ENCODE data around the gene NAALADL2.
"Not testable (repeated sequence)": the region's sequence is repeated elsewhere in the genome, so short reads cannot be mapped to it uniquely, and the experiment has no call there.

The NAALADL2 gene

GRCh38 chr3:175526609-175527280 lies 667.6 kb downstream of the NAALADL2 start:
- DNase-seq = no peak

- not testable (repeated sequence) for DNase-seq
Observed at GRCh38 chr3:175528693-175529092, 669.6 kb downstream of the NAALADL2 start.

- DNase-seq = no peak
Observed at GRCh38 chr3:175535351-175535750, 676.2 kb downstream of the NAALADL2 start.

- DNase-seq = no peak
Observed at GRCh38 chr3:175546115-175546514, 687.0 kb downstream of the NAALADL2 start.

- no peak for DNase-seq
Observed at GRCh38 chr3:175552929-175553328, 693.8 kb downstream of the NAALADL2 start.

- DNase-seq = no peak
Observed at GRCh38 chr3:175554801-175555200, 695.7 kb downstream of the NAALADL2 start.

- DNase-seq = no peak
Observed at GRCh38 chr3:175558261-175558660, 699.1 kb downstream of the NAALADL2 start.

GRCh38 chr3:175564363-175564762 lies 705.2 kb downstream of the NAALADL2 start:
- DNase-seq = no peak

- no peak for DNase-seq
Observed at GRCh38 chr3:175571096-175571495, 712.0 kb downstream of the NAALADL2 start.

- DNase-seq = no peak
Observed at GRCh38 chr3:175573226-175573625, 714.1 kb downstream of the NAALADL2 start.

GRCh38 chr3:175580318-175580717 lies 721.2 kb downstream of the NAALADL2 start:
- DNase-seq = no peak

- no peak for DNase-seq
Observed at GRCh38 chr3:175585898-175586297, 726.8 kb downstream of the NAALADL2 start.

GRCh38 chr3:175590745-175591144 lies 731.6 kb downstream of the NAALADL2 start:
- no peak for DNase-seq

GRCh38 chr3:175591375-175591774 lies 732.2 kb downstream of the NAALADL2 start:
- no peak for DNase-seq

GRCh38 chr3:175593331-175593730 lies 734.2 kb downstream of the NAALADL2 start:
- no peak for DNase-seq

GRCh38 chr3:175598740-175599139 lies 739.6 kb downstream of the NAALADL2 start:
- DNase-seq = no peak

GRCh38 chr3:175601521-175601920 lies 742.4 kb downstream of the NAALADL2 start:
- DNase-seq = no peak

GRCh38 chr3:175605851-175606250 lies 746.7 kb downstream of the NAALADL2 start:
- DNase-seq = no peak

GRCh38 chr3:175606650-175607318 lies 747.6 kb downstream of the NAALADL2 start:
- DNase-seq = no peak

- DNase-seq = no peak
Observed at GRCh38 chr3:175608356-175608755, 749.2 kb downstream of the NAALADL2 start.

- DNase-seq = no peak
Observed at GRCh38 chr3:175608911-175609310, 749.8 kb downstream of the NAALADL2 start.

GRCh38 chr3:175612487-175613196 lies 753.5 kb downstream of the NAALADL2 start:
- no peak for DNase-seq

GRCh38 chr3:175614107-175614506 lies 755.0 kb downstream of the NAALADL2 start:
- DNase-seq = not testable (repeated sequence)

- no peak for DNase-seq
Observed at GRCh38 chr3:175617247-175617646, 758.1 kb downstream of the NAALADL2 start.
